Skeletal muscle satellite cell (primary cell): ENCODE results near the gene CA6.
"Not testable (repeated sequence)": the region's sequence is repeated elsewhere in the genome, so short reads cannot be mapped to it uniquely, and the experiment has no call there.

Source experiments
- H3K27me3 ChIP-seq: 2 replicates; pipeline ENCODE4 v1.7.0; 2013; ENCODE audit warnings: low read length; ENCODE audit not compliant: control insufficient read depth, insufficient read depth
- H3K36me3 ChIP-seq: 2 replicates; pipeline ENCODE4 v1.7.0; 2013; ENCODE audit warnings: mild to moderate bottlenecking, control low read depth, low read length; ENCODE audit not compliant: insufficient read depth
- H3K4me1 ChIP-seq: 2 replicates; pipeline ENCODE4 v1.7.0; 2013; ENCODE audit warnings: low read length; ENCODE audit not compliant: control insufficient read depth, insufficient read depth
- H3K4me2 ChIP-seq: 2 replicates; pipeline ENCODE4 v1.7.0; 2013; ENCODE audit warnings: mild to moderate bottlenecking, low read length
- H3K4me3 ChIP-seq: 2 replicates; pipeline ENCODE4 v1.7.0; 2013; ENCODE audit warnings: low read length
- H3K9ac ChIP-seq: 2 replicates; pipeline ENCODE4 v1.7.0; 2013; ENCODE audit warnings: mild to moderate bottlenecking, low read depth, low read length, moderate library complexity
- H3K9me3 ChIP-seq: replicated peaks from 2 replicates; pipeline ENCODE4 v1.7.0; 2013; ENCODE audit warnings: mild to moderate bottlenecking, control low read depth, low read length

The CA6 gene

GRCh38 chr1:8955406-8955805, 9.7 kb downstream of the CA6 start:
- peaks cover 9% of the 10 kb centered on the region for H3K27me3 ChIP-seq
- H3K9me3 ChIP-seq: no peaks in the 10 kb centered on the region
- H3K4me3 ChIP-seq: no peak overlapping the region
- no peaks in the 10 kb centered on the region for H3K36me3 ChIP-seq
- H3K4me1 ChIP-seq: no peaks in the 10 kb centered on the region
- H3K9ac ChIP-seq: no peak overlapping the region
- H3K4me2 ChIP-seq: no peak overlapping the region

GRCh38 chr1:8956461-8957349, 11.0 kb downstream of the CA6 start:
- H3K9me3 ChIP-seq: no peaks in the 10 kb centered on the region
- no peaks in the 10 kb centered on the region for H3K4me1 ChIP-seq
- no peak overlapping the region for H3K4me2 ChIP-seq
- peaks cover 19% of the 10 kb centered on the region for H3K27me3 ChIP-seq
- H3K36me3 ChIP-seq: no peaks in the 10 kb centered on the region
- no peak overlapping the region for H3K4me3 ChIP-seq
- no peak overlapping the region for H3K9ac ChIP-seq

GRCh38 chr1:8962812-8963530, 17.3 kb downstream of the CA6 start:
- Histone ChIP-seq H3K9me3 (no peaks in the 10 kb centered on the region), H3K4me1 (no peaks in the 10 kb centered on the region), H3K4me2 (no peak overlapping the region), H3K27me3 (peaks cover 25% of the 10 kb centered on the region), H3K9ac (no peak overlapping the region), H3K4me3 (no peak overlapping the region), H3K36me3 (no peaks in the 10 kb centered on the region)

DNA sequence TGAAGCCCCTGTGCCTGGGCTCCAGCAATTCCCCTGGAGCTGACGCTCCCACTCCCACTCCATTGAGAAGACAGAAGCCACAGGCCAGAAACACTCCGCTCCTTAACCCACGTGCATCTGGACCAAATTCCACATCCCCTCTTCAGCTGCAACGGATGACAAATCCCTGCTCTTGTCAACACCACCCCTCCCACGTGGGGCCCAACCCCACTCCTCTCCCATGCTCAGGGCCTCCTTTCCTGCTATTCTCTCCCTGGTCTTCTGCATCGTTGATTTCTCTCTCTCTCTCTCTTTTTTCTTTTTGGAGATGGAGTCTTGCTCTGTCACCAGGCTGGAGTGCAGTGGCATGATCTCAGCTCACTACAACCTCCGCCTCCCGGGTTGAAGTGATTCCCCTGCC, 18.3 kb downstream of the CA6 start:
- no peaks in the 10 kb centered on the region for H3K36me3 ChIP-seq
- H3K4me2 ChIP-seq: no peak overlapping the region
- no peaks in the 10 kb centered on the region for H3K9me3 ChIP-seq
- H3K9ac ChIP-seq: no peak overlapping the region
- peaks cover 17% of the 10 kb centered on the region for H3K27me3 ChIP-seq
- H3K4me3 ChIP-seq: no peak overlapping the region
- H3K4me1 ChIP-seq: no peaks in the 10 kb centered on the region

- Histone ChIP-seq H3K4me3 (no peak overlapping the region), H3K4me1 (no peaks in the 10 kb centered on the region), H3K9ac (no peak overlapping the region), H3K9me3 (no peaks in the 10 kb centered on the region), H3K36me3 (no peaks in the 10 kb centered on the region), H3K4me2 (no peak overlapping the region), H3K27me3 (peaks cover 16% of the 10 kb centered on the region)
These were observed 19.6 kb downstream of the CA6 start for GRCh38 chr1:8965121-8965820.

GRCh38 chr1:8966606-8967005, 20.9 kb downstream of the CA6 start:
- no peaks in the 10 kb centered on the region for H3K4me1 ChIP-seq
- H3K4me3 ChIP-seq: no peak overlapping the region
- H3K4me2 ChIP-seq: no peak overlapping the region
- no peaks in the 10 kb centered on the region for H3K36me3 ChIP-seq
- H3K9ac ChIP-seq: no peak overlapping the region
- H3K27me3 ChIP-seq: peaks cover 9% of the 10 kb centered on the region
- no peaks in the 10 kb centered on the region for H3K9me3 ChIP-seq

DNA sequence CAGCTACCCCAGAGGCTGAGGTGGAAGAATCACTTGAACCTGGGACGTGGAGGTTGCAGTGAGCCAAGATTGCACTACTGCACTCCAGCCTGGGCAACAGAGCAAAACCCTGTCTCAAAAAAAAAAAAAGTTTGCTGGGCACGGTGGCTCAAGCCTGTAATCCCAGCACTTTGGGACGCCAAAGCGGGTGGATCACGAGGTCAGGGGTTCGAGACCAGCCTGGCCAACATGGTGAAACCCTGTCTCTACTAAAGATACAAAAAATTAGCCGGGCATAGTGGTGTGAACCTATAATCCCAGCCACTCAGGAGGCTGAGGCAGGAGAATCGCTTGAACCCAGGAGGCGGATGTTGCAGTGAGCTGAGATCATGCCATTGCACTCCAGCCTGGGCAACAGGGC, 23.2 kb downstream of the CA6 start:
- not testable (repeated sequence) for H3K4me2 ChIP-seq, H3K4me1 ChIP-seq, H3K27me3 ChIP-seq

DNA sequence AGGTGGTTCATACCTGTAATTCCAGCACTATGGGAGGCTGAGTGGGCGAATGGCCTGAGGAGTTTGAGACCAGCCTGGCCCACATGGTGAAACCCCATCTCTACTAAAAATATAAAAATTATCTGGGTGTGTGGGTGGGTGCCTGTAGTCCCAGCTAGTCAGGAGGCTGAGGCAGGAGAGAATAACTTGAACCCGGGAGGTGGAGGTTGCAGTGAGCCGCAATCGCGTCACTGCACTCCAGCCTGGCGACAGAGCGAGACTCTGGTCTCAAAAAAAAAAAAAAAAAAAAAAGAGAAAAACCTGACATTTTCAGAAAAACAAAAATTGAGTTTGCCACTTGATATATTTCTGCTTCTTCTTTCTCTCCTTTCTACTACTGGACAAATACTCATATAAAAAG, 24.3 kb downstream of the CA6 start:
- no peak overlapping the region for H3K9ac ChIP-seq
- no peak overlapping the region for H3K4me2 ChIP-seq
- H3K4me1 ChIP-seq: no peaks in the 10 kb centered on the region
- no peak overlapping the region for H3K4me3 ChIP-seq
- peaks cover 2% of the 10 kb centered on the region for H3K27me3 ChIP-seq
- no peaks in the 10 kb centered on the region for H3K36me3 ChIP-seq
- no peaks in the 10 kb centered on the region for H3K9me3 ChIP-seq

More for the DNA sequence above, 23.2 kb downstream of the CA6 start:
- not testable (repeated sequence) for H3K9me3 ChIP-seq, H3K36me3 ChIP-seq, H3K4me3 ChIP-seq, H3K9ac ChIP-seq

DNA sequence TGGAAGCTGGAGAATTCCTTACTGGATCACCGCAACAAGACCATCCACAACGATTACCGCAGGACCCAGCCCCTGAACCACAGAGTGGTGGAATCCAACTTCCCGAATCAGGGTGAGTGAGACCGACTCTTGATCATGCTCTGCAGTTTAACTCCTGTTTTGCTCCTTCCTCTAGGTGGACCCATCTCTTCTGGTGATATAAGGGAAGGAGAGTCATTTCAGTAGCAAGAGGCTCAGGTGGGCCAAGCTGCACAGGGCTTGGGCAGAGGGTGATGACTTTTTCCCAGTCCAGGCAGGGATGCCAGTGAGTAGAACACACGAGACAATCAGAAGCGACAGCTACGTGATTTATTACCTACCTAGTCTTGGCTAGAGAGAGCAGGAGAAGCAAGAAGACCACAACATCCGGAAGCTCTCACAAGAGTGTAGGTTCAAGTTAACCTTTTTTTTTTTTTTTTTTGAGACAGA, 25.2 kb downstream of the CA6 start:
- Histone ChIP-seq H3K9ac (no peak overlapping the region), H3K27me3 (peaks cover 2% of the 10 kb centered on the region)

DNA sequence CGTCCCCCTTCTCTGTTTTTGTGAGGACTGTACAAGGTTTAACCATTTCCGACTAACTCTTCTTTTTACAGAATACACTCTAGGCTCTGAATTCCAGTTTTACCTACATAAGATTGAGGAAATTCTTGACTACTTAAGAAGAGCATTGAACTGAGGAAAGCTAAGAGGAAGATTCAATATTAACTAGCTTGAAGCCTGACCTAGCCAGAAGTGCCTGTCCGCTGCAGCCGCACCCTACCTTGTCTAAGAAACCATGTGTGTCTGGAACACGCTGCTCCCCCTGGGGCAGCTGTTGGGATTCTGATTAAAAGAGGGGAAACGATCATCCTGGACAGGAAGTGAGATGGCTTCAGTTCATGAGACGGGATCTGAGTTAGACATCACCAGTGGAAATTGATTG, 28.9 kb downstream of the CA6 start:
- no peaks in the 10 kb centered on the region for H3K4me1 ChIP-seq
- no peak overlapping the region for H3K4me2 ChIP-seq
- H3K9ac ChIP-seq: no peak overlapping the region
- no peaks in the 10 kb centered on the region for H3K9me3 ChIP-seq
- H3K27me3 ChIP-seq: peaks cover 2% of the 10 kb centered on the region
- H3K36me3 ChIP-seq: no peaks in the 10 kb centered on the region
- no peak overlapping the region for H3K4me3 ChIP-seq

More for the DNA sequence above, 25.2 kb downstream of the CA6 start:
- H3K4me1 ChIP-seq: no peaks in the 10 kb centered on the region
- H3K36me3 ChIP-seq: no peaks in the 10 kb centered on the region
- H3K9me3 ChIP-seq: no peaks in the 10 kb centered on the region
- no peak overlapping the region for H3K4me3 ChIP-seq
- no peak overlapping the region for H3K4me2 ChIP-seq

GRCh38 chr1:8976338-8976737, 30.7 kb downstream of the CA6 start:
- H3K36me3 ChIP-seq: no peaks in the 10 kb centered on the region
- H3K27me3 ChIP-seq: no peaks in the 10 kb centered on the region
- no peak overlapping the region for H3K9ac ChIP-seq
- no peaks in the 10 kb centered on the region for H3K9me3 ChIP-seq
- no peak overlapping the region for H3K4me2 ChIP-seq
- H3K4me1 ChIP-seq: no peaks in the 10 kb centered on the region
- no peak overlapping the region for H3K4me3 ChIP-seq
